ENCODE results near the gene BMAL1.

BMAL1 gene

DNA sequence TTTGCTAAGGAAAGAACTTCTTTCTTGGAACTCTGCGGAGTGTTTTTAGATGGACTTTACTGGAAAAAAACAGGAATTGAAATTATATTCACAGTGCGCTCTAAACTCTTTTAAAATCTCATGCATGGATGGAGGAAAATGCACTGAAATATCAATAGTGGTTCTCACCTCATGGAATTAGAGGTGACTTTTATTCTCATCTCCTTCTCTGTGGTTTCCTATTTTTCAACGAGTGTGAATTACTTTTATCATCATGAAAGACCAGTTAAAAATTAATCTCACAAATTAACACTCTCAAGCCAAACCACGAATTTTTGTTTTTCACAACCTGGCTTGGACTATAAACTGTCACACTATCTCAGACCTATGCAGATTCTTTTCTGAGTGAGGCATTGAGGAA is 16.6 kb downstream of the BMAL1 start:
- no peak for DNase-seq

DNA sequence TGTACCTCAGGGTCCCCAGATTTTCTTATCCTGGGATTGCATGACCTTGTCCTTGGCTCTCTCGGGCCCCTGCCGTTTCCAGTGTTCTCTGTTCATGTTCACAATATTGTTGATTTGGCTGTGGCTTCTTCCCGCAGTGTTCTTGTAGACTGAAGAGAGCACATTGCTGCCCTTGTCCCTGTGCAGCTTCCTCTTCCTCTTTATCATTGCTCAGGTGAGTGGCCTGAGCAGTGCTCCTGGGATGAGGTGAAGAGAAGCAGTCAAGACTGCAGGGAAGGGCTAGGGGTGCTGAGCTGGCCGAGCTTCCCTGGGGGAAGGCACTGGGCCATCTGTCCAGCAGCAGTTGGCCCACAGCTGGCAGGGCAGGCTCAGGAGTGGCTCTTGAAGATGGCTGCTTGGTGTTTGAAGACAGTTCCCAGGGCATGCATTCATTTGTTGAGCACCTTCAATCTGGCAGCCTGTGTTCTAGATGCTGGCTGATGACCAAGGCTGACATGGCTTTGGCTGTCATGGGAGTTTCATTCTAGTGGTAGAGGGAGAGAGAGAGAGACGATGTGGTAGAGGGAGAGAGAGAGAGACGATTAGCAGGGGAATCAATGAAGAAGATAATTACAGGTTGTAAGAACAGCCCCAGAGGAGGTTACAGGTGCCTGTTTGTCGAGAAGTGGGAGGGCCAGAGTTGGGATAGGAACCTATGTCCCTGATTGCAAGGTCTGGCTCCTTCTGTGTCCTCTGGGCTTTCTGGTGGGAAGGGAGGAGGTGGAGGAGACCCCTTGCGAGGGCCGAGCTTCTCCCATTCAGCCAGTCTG is 17.4 kb downstream of the BMAL1 start:
- DNase-seq = no peak

DNA sequence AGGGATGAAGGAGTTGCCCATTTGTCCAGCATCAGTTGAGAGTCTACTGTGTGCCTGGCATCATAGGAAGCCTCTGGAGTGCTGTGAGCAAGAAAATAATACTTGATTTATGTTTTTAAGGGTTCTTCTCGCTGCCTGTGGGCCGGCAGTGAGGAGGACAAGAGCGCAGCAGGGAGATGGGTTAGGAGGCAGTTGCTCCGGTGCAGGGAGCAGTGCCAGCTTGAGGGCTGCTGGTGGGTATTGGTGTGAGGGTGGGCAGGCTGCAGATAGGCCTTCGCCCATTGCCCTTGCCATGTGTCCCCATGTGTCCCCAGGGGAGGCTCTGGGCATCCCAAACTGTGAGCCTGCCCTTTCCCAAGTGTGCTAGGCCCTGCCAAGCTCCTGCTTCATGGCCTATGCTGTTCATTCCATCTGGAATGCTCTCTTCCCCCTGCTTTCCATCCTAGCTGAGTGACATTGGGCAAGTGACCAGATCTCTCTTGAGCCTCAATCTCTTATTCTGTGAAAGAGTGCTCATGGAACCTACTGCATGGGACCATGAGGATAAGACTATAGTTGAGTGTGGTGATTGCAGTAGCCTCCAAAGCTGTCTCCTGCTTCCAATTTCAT is 19.8 kb downstream of the BMAL1 start:
- DNase-seq = no peak

- DNase-seq = peak; percentile 14
Measured at GRCh38 chr11:13297917-13298356, 20.3 kb downstream of the BMAL1 start.

DNA sequence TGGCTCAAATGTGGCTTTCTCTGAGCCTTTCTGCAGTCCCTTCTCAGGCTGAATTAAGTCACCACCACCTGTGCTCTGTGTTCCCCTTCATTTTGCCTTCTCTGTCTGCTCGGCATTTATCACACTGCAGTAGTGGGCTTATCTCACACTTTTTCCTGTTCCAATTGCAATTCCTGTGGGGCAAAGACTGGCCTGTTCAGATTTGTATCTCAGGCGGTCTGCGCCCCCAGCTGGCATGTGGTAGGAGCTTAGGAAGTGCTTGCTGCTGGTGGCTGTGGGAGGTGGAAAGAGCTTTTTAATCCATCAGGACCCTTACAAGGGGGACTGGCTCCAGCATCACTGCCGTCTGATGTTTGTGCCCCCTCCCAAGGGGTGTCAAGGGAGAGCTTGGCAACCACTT is 21.2 kb downstream of the BMAL1 start:
- DNase-seq = no peak

DNA sequence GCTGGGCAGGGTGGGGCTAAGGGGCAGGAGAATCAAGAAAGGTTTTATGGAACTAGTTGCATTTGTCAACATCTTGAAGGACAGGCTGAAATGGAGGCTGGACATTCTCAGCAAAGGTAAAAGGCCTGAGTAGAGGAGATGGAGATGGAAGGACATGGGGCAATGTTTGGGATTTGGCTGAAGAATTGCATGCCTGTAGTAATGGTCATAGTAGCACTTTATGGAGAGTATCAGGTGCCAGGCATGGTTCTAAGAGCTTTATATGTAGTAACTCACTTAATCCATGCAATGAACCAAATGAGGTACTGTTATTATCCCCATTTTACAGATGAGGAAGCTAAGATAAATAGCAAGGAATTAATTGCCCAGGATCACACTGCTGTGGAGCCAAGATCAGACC is 23.9 kb downstream of the BMAL1 start:
- DNase-seq = no peak

DNA sequence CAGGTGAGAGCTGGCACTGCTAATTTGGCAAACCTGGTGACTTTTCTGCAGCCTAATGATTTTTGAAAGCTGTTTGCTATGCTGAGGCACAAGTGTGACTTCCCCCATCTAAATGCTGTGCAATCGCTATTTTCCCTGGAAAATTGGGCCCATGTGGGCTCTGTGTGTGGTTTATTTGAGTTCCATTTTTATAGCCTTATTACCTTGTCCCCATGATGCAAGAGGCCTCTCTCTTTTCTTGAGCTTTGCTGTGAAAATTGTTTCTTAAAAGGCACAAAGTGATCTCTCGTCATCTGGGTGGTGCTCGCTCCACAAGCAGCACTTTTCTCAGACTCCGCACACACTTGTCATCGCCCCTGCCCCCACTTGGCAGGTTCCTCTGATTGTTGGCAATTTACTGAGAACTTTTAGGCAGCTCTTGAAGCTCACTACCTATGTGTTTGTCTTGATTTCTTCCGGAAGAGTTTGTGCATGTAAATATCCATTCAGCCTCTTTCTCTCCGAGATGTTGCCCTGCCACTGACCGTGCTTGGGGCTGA is 24.9 kb downstream of the BMAL1 start:
- DNase-seq = no peak

DNA sequence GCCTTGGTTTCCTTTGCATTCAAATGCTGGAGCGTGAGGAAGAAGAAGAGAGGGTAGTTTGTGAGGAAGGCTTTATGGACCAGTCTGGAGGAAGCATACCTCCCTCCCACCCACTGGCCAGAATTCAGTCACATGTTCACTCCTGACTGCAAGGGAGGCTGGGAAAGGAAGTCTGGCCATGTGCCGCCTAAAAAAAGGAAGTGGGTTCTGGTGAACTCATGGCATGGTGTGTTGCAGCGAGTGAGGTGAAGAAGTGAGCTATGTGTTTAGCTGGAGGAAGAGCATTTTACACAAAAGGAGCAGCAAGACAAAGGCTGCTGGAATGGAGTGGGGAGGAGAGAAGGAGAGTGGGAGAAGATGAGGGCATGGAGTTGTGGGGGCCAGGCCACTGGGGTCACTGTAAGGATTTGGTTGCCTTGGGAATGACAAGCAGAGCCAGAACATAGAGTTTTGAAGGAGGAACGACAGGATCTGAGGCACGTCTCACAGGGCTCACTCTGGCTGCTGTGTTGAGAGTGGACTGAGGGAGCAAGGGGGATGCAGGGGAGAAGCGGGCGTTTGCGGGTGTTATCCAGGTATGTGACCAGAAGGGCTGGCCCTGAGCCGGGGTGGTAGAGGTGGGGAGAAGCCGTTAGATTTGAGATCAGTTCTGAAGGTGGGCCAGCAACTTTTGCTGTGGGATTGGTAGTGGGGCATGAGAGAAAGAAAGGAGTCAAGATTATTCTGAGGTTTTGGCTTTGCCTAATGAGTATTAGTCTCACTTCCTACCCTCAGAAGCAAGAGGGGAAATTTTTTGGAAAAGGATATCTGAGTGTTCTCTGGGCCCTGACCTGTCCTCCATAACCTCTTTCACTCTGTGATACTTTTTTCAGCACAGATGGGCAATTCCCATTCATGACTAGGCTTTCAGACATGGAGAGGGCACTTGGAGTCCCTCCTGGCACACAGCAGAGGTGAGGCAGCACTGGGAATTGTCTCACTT is 26.4 kb downstream of the BMAL1 start:
- no peak for DNase-seq

- no peak for DNase-seq
Measured at GRCh38 chr11:13304655-13305335, 27.2 kb downstream of the BMAL1 start.

DNA sequence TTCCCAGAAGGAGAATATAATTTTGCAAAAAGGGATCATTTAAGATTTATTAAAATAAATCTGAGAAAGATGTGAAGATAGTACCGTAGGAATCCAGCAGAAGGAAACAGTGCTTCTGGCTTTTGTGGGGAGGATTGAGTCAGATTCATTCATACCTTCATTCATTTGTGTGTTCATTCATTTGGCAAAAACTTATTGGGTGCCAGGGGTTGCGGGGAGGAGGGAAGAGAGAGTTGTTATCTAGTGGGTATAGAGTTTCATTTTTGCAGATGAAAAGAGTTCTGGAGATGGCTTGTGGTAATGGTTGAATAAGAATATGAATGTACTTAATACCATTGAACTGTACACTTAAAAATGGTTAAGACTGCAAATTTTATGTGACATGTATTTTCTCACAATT is 31.1 kb downstream of the BMAL1 start:
- no peak for DNase-seq

- no peak for DNase-seq
Measured at GRCh38 chr11:13309156-13309555, 31.6 kb downstream of the BMAL1 start.

- no peak for DNase-seq
Measured at GRCh38 chr11:13310443-13310842, 32.9 kb downstream of the BMAL1 start.

DNA sequence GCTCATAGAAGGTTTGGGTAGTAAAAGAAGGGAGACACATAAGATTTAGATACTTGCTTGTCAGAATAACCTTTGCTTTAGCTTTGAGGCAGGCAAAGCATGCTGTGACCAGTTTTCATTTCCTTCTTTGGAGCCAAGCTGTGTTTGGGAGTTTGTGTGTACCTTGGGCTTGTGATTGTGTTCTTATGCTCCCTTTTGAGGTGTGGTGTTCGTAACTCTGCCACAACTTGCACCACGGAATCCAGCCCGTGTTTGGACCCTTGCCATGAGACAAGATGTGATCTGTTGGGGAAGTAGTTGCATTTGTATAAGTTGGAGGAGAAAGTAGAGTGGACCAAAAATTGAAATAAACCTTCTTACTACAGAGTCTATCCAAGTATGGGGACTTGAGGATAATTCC is 34.0 kb downstream of the BMAL1 start:
- no peak for DNase-seq

DNA sequence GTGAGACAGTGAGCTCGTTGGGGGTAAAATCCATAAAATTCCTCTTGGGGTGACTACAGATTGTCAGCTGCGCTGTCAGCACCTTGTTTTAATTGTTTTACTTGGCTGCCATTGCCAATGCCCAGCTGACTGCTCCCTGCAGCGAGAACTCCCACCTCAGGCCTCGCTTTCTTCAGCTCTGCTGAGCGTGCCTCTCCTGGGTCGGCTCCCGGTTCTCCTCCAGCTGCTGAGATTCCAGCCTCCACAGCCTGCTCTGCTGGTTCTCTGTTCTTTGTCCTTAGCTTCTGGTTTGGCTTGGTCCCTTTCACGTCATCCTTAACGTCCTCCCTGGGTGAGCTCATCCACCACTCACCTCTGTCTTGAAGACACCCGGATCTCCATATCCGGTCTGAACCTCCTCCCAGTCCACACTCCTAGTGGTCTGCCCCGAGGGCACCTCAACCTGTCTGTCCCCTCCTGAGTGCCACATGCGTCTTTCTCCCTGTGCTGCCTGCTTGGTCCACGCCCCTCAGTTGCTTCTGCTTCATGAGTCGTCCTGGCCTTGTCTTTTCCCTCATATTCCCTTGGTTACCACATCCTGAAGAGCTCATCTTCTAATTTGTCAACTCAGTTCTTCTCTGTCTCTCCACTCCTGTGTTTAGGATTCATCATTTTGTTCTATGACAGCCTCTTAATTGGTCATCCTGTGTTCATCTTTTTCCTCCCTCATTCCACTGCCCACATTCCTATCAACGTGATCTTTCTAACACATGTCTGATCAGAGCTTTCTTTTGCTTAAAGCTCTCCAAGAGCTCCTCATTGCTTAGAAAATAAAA is 35.6 kb downstream of the BMAL1 start:
- DNase-seq = no peak

DNA sequence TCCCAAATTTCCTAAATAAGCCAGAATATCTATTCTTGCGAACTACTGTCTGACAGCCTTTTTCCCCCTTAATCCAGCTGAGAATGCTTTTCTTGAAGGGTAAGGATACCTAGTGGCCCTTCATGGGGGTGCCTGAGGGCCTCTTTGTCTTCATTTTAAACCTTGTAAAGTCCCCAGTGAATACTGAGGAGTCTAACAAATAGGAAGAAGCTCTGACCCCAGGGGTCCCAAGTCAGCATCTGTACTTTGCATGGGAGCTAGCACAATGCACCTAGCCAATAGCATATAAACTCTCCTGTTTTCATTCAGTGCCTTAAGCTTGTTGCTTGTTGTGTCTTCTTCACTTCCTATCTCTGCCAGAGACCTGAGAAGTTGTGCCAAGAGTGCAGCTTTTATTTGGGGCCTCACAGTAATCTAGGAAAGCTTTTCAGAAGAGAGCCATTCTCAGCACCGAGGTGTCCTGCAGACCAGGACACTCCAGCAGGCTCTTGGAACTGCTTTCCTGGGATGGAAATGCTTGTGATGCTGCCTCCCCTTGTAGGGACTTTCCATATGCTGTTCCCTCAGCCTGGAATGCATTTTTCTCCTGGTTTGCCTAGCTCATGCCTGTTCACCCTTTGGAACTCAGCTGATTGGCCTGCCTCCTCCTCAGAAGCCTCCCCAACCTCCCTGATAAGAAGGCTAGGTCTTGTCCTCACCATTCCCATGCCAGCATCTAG is 37.2 kb downstream of the BMAL1 start:
- no peak for DNase-seq

DNA sequence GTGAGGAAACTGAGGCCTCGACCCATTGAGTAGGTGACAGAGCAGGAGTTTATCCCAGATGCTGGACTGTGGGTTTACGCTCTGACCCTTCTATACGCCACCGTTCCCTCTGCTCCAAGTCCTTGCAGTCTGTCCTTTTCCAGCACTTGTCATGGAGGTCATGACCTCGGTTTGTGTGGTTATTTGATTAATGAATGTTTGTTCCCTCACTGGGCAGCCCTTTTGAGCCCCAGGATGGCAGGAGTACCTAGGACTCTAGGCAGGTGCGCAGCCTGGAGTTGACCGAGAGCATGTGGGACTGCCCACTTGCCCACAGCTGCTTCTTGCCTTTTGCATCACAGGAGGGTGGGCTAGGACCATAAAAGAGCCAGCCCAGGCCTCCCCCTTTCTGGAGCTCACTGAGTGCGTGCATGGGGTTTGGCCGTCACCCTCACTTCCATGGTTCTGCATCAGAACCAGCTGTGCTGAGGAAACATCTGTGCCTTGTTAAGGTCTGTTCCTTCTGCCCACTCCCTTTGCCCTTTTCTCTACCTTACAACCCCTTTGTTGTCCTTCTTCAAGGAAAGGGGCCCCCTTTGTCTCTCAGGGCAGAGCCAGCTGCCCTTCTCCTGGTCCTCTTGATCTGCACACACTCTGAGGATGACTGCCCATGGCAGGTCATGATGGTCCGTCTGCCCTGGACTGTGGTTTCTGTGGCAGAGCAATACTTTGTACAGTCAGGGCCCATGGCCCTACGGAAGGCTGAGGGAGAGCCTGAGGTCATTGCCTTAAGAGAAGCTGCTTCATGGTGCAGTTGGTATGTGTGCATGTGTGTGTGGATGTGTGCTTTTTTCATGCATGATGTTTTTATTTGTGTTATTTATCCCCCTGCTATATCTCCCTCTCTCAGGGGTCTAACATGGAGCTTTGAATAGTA is 38.2 kb downstream of the BMAL1 start:
- no peak for DNase-seq

- no peak for DNase-seq
Measured at GRCh38 chr11:13316528-13316961, 39.0 kb downstream of the BMAL1 start.

GRCh38 chr11:13317293-13318080 is 39.9 kb downstream of the BMAL1 start:
- DNase-seq = no peak

Measured in CD4-positive, alpha-beta T cell treated with Interleukin-12 subunit alpha and Interleukin-12 subunit beta, for 1 hour (primary cell).